GM21423 (cell line): ENCODE results near the gene HDAC4.

Experiments used
- ATAC-seq: cut with Tn5 transposase; IDR thresholded peaks from one replicate; pipeline ENCODE4 v1.9.1; 2021; ENCODE audit warnings: mild to moderate bottlenecking, moderate library complexity; ENCODE audit not compliant: unreplicated experiment

Gene HDAC4

GRCh38 chr2:239370876-239371725, 29.7 kb downstream of the HDAC4 start:
- no peak for ATAC-seq

- ATAC-seq = no peak
These were observed 30.4 kb downstream of the HDAC4 start for GRCh38 chr2:239370403-239370802.

GRCh38 chr2:239369631-239370161, 31.1 kb downstream of the HDAC4 start:
- ATAC-seq = peak; percentile 88

- ATAC-seq = no peak
These were observed 31.8 kb downstream of the HDAC4 start for GRCh38 chr2:239368906-239369552.

- ATAC-seq = no peak
These were observed 32.5 kb downstream of the HDAC4 start for GRCh38 chr2:239368321-239368720.

DNA sequence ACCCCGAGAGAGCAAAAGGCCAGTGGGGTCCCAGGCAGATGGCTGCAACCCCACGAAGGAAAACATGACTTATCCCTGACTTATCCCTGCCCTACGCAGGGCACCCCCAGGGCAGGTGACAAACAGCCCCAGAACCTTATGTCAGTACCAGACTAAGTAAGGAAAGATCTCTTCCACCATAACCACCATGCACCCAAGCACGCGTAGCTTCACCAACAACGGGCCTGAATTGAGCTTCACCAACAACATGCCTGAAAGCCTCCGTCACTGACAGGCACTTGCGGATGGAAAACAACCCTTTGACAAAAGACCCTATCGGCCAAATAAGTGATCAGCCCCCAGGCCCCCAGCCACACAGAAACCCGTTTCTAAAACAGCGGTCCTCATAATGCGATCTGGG, 34.1 kb downstream of the HDAC4 start:
- no peak for ATAC-seq

GRCh38 chr2:239365782-239366435, 34.9 kb downstream of the HDAC4 start:
- ATAC-seq = no peak

DNA sequence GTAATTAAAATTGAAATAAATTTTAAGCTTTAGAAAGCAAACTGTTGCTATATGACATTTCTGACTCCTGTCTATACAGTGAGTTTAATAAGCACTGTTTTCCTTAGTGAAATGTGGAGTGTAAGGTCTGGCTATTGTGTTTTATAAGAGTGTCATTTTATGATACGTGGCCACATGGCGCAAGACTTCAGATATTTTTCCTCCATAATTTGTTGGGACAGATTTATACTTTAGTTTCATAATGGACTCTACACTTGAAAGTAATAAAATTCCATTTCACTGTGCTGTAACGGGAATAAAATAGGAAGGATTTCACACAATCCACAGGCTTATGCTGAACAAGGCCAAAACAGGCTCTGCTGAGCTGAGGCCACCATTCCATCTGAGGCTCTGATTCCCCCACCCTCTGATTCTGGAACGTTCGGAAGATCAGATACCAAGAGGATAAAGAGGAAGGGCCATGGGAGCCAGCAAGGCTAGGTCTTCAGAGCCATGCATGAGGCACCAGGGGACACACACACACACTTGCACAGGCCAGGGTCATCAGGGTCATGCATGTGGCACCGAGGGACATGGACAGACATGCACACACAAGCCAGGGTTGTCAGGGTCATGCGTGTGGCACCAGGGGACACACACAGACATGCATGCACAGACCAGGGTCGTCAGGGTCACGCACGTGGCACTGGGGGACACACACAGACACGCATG, 35.6 kb downstream of the HDAC4 start:
- no peak for ATAC-seq

GRCh38 chr2:239363946-239364637, 36.7 kb downstream of the HDAC4 start:
- no peak for ATAC-seq

- ATAC-seq = no peak
These were observed 38.3 kb downstream of the HDAC4 start for GRCh38 chr2:239362507-239362906.

DNA sequence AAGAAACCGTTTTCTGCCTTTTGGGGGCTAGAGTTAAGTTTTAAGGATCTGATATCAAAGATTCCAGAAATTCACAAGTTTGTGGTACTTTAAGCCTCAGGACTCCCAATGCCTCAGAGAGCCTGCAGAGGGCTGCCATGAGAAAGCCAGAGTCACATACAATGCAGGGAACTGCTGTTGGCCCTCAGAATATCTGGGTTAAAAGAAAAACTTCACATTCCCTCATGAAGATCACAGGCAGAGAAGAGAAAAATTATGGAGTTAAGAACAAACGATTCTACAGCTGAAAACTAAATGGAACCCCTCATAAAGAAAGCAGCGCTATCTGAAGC, 39.5 kb downstream of the HDAC4 start:
- ATAC-seq = no peak

DNA sequence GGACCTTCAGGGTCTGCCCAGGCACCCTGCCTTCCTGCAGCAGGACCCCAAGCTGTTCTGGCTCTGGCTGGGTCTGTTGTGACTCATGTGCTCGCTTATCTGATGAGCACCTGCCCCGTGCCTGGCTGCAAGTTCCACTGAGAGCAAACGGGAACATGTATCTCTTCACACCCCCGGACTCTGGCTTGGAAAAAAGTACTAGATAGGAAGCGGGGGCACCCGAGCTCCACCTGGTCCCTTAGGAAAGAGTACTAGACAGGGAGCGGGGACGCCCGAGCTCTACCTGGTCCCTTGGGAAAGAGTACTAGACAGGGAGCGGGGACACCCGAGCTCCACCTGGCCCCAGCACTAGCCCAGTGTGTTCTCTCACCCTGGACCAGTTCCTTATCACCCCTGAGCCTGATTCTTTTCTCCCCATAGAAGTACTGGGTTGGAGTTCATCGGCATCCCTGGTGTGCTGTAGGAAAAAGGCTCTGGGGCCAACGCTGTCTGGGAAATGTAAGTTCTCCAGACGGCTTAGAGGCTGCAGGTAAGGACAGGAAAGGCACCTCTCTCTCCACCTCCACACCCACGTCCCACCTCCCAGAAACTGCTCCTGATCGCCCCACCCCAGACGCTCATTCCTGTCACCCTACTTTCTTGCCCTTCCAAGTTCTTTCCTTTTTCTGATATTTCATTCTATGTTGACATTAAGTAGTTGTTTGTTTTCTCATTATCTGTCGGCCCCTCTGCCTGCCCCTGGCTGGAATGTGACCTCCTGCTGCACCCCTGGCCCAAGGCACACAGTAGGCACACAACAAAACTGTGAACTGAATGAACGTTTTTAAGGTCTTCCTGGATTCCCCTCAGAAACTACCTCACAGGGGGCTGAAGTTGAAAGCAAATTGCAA, 40.2 kb downstream of the HDAC4 start:
- no peak for ATAC-seq

DNA sequence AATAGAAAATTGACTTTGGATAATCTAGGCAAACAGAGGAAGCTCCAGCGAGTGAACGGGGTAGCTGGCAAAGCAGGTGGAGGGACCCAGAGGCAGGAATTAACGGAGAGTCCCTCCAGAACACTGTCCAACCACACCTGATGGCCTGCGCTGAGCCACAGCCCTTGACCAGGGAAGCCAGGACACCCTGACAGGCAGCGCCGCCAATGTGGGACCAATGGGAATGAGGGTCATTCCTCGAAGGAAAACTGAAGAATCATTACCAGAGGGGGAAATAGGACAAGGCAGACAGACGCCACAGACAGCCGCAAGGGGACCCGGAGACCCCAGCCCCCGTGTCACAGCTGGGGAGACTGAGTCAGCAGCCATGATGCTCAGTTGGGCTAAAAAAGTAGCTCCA, 40.8 kb downstream of the HDAC4 start:
- no peak for ATAC-seq

- no peak for ATAC-seq
These were observed 41.5 kb downstream of the HDAC4 start for GRCh38 chr2:239359196-239359912.

DNA sequence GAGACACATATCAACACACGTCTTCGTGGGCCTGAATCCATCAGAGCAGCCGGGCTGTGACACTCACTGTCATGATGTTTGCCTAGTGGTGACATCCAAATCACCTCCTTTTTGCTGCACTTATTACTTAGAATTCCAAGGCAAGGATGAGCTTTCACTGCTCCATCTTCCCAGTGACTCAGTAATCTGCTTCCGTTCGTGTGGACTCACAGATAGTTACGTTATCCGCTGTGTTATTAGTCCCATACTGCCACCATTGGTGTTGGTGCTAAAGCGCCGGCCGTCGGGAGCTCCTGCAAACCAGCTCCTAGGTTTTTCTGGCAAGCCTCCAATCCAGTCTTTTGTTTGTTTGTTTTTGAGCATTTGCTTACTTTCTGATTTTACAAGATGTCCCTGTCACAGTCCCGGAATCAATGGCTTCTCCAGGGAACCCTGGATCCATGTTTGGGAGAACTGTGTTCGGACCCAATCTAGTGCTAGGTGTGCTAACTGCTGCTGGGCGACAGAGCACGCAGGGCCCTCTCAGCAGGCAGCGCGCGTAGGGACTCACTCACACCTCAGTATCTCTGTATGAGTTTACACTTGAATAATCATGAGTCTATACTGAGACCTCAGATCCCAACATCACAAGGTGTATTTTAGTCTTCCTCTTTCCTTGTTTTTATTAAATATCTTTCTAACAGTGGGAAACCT, 42.6 kb downstream of the HDAC4 start:
- ATAC-seq = no peak

GRCh38 chr2:239355724-239356123, 45.1 kb downstream of the HDAC4 start:
- ATAC-seq = no peak

- no peak for ATAC-seq
These were observed 45.7 kb downstream of the HDAC4 start for GRCh38 chr2:239355139-239355538.

GRCh38 chr2:239354791-239355136, 46.1 kb downstream of the HDAC4 start:
- ATAC-seq = no peak
